ENCODE results near the gene IFNW1. TPM values are rescaled to one million over a fixed set of nuclear protein-coding genes. Genes with fewer than 3 reads are reported as not detected.
A peak's percentile ranks its signal among the peaks of the same experiment; 100 is the strongest.

The IFNW1 gene
- total RNA-seq, 1 experiment from 2014 or later: not detected

DNA sequence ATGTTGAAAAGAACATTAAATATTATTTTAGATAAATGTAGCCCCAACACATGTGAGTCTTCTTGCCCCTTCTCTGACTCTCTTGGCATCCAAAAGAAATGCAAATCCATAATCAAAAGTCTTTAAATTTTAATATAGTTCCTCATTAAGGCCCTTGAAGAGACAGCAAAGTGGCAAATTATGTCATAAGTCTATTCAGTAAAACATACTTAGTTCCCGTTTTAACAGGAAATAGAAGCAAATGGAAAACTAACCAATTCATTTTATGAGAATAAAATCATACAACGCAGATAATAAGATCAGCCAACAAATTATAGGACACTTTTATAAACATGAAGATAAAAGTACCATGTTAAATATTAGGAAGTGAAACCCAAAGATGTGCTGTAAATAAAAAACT is 43.8 kb downstream of the IFNW1 start:
- H3K9me3 ChIP-seq (ENCODE audit: insufficient read depth, low read depth): no peaks in the 10 kb centered on the region
- no peaks in the 10 kb centered on the region for H3K9me2 ChIP-seq (ENCODE audit: insufficient read depth)
- no peak overlapping the region for H3K27ac ChIP-seq
- no peak overlapping the region for H3K4me3 ChIP-seq
- BruUV-seq (replicated peaks): no TSS peak
- H3K36me3 ChIP-seq (ENCODE audit: low read depth): no peaks in the 10 kb centered on the region
- no peak overlapping the region for H3K4me2 ChIP-seq
- intact Hi-C loops (cut with micrococcal nuclease; ENCODE audit: unreplicated experiment): no loop called here
- H2AFZ ChIP-seq: no peak overlapping the region
- H4K20me1 ChIP-seq (ENCODE audit: insufficient read depth): no peaks in the 10 kb centered on the region
- DNase-seq: no peak
- ChIA-PET CTCF (no interaction called here), POLR2A (ENCODE audit: unreplicated experiment) (no interaction called here)
- H3K27me3 ChIP-seq (ENCODE audit: insufficient read depth, low read depth): no peaks in the 10 kb centered on the region
- TF ChIP-seq EZH2 (IDR thresholded peaks at IDR 0.05; ENCODE audit: low read depth): no peak
- TF ChIP-seq, protein P1, sequence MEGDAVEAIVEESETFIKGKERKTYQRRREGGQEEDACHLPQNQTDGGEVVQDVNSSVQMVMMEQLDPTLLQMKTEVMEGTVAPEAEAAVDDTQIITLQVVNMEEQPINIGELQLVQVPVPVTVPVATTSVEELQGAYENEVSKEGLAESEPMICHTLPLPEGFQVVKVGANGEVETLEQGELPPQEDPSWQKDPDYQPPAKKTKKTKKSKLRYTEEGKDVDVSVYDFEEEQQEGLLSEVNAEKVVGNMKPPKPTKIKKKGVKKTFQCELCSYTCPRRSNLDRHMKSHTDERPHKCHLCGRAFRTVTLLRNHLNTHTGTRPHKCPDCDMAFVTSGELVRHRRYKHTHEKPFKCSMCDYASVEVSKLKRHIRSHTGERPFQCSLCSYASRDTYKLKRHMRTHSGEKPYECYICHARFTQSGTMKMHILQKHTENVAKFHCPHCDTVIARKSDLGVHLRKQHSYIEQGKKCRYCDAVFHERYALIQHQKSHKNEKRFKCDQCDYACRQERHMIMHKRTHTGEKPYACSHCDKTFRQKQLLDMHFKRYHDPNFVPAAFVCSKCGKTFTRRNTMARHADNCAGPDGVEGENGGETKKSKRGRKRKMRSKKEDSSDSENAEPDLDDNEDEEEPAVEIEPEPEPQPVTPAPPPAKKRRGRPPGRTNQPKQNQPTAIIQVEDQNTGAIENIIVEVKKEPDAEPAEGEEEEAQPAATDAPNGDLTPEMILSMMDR (conservative IDR thresholded peaks at IDR 0.05): no peak
- peaks cover 18% of the 10 kb centered on the region; the same call in 1 of the 2 replicates for H3F3A ChIP-seq (ENCODE audit: insufficient read depth, low read depth)
- H3K79me2 ChIP-seq (ENCODE audit: low read depth): no peaks in the 10 kb centered on the region
- H3K4me1 ChIP-seq (replicated peaks; ENCODE audit: insufficient read depth): peaks cover 30% of the 10 kb centered on the region

DNA sequence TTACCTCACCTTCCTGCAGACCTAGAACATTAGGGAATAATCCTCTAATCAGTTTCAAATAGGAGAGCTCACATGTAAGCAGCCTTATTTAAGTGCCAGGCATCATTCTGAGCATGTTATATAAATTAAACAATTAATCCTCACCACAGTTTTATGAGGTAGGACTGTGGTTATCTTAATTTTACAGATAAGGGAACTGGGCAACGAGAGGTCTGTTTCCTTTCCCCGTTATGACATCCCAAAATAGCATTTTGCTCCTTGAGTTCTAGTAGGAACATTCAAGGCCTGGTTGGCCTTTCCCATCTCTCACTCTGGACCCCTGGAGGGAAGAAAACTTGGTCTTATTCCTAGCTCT is 44.8 kb downstream of the IFNW1 start:
- POLR2A ChIA-PET (ENCODE audit: unreplicated experiment): interaction anchor here (0.6 kb wide), 1 partner anchor 594 kb away, joined by 6 read pairs; no protein-coding TSS in a partner anchor
- no peaks in the 10 kb centered on the region for H4K20me1 ChIP-seq (ENCODE audit: insufficient read depth)
- CTCF ChIA-PET: no interaction called here
- no peaks in the 10 kb centered on the region for H3K27me3 ChIP-seq (ENCODE audit: insufficient read depth, low read depth)
- H3K9me2 ChIP-seq (ENCODE audit: insufficient read depth): no peaks in the 10 kb centered on the region
- no peak for DNase-seq
- H3K79me2 ChIP-seq (ENCODE audit: low read depth): no peaks in the 10 kb centered on the region
- no peaks in the 10 kb centered on the region for H3K36me3 ChIP-seq (ENCODE audit: low read depth)
- intact Hi-C loops (cut with micrococcal nuclease; ENCODE audit: unreplicated experiment): no loop called here
- H3K4me2 ChIP-seq: peak overlapping the region; percentile 75
- peaks cover 18% of the 10 kb centered on the region; the same call in 1 of the 2 replicates for H3F3A ChIP-seq (ENCODE audit: insufficient read depth, low read depth)
- H3K27ac ChIP-seq: peak overlapping the region; percentile 89
- H3K9me3 ChIP-seq (ENCODE audit: insufficient read depth, low read depth): no peaks in the 10 kb centered on the region
- peak overlapping the region; percentile 76; the same call in 1 of the 2 replicates for H2AFZ ChIP-seq
- H3K4me3 ChIP-seq: peak overlapping the region; percentile 43; the same call in 1 of the 2 replicates
- no TSS peak for BruUV-seq (replicated peaks)
- peaks cover 30% of the 10 kb centered on the region for H3K4me1 ChIP-seq (replicated peaks; ENCODE audit: insufficient read depth)
- TF ChIP-seq EZH2 (IDR thresholded peaks at IDR 0.05; ENCODE audit: low read depth): no peak
- TF ChIP-seq, protein P1 (conservative IDR thresholded peaks at IDR 0.05): no peak

GRCh38 chr9:21096172-21096900 is 45.3 kb downstream of the IFNW1 start:
- CTCF ChIA-PET: interaction anchor here (1.2 kb wide), 1 partner anchor 17 kb away, joined by 4 read pairs; no protein-coding TSS in a partner anchor
- Histone ChIP-seq H3K4me3 (peak overlapping the region; percentile 43), H3F3A (ENCODE audit: insufficient read depth, low read depth) (peaks cover 18% of the 10 kb centered on the region; the same call in 1 of the 2 replicates), H4K20me1 (ENCODE audit: insufficient read depth) (no peaks in the 10 kb centered on the region), H3K36me3 (ENCODE audit: low read depth) (no peaks in the 10 kb centered on the region), H3K4me2 (peak overlapping the region; percentile 75), H2AFZ (peak overlapping the region; percentile 76), H3K9me3 (ENCODE audit: insufficient read depth, low read depth) (no peaks in the 10 kb centered on the region), H3K4me1 (replicated peaks; ENCODE audit: insufficient read depth) (peaks cover 30% of the 10 kb centered on the region), H3K9me2 (ENCODE audit: insufficient read depth) (no peaks in the 10 kb centered on the region), H3K27me3 (ENCODE audit: insufficient read depth, low read depth) (no peaks in the 10 kb centered on the region), H3K79me2 (ENCODE audit: low read depth) (no peaks in the 10 kb centered on the region), H3K27ac (peak overlapping the region; percentile 89)
- peak; percentile 19 to 48 for DNase-seq
- no TSS peak for BruUV-seq (replicated peaks)
- intact Hi-C loops (cut with micrococcal nuclease; ENCODE audit: unreplicated experiment): no loop called here
- TF ChIP-seq EZH2 (IDR thresholded peaks at IDR 0.05; ENCODE audit: low read depth): no peak
- TF ChIP-seq, protein P1 (conservative IDR thresholded peaks at IDR 0.05): no peak
- POLR2A ChIA-PET (ENCODE audit: unreplicated experiment): interaction anchor here (0.6 to 0.7 kb wide), 2 partner anchors 66 to 593 kb away, joined by 3 to 6 read pairs; no protein-coding TSS in a partner anchor
